Mammary epithelial cell (primary cell): ENCODE measurements around the gene GALNT18.

Source experiments
- CTCF ChIP-seq, 2 donors: IDR thresholded peaks in 1 of 2; conservative IDR thresholded peaks in 1 of 2; 2 replicates each; pipeline ENCODE4 v1.5.1; 2011 to 2012; ENCODE audit warnings: inconsistent platforms in 2 of 2, low read length in 2 of 2, mild to moderate bottlenecking in 2 of 2, control low read depth in 1 of 2, low read depth in 1 of 2; ENCODE audit not compliant: insufficient read depth in 1 of 2; ENCODE audit errors: extremely low read depth in 1 of 2
- EZH2 ChIP-seq: IDR thresholded peaks from 2 replicates; pipeline ENCODE4 v1.6.1; 2012; ENCODE audit warnings: low read length, inconsistent platforms, borderline replicate concordance

- TF ChIP-seq CTCF (conservative IDR thresholded peaks at IDR 0.05 in 1 of 2, IDR thresholded peaks at IDR 0.05 in 1 of 2; ENCODE audit: extremely low read depth in 1 of 2, insufficient read depth in 1 of 2, low read depth in 1 of 2, low read length in 2 of 2) = no peak
- no peak for TF ChIP-seq EZH2
These were observed 160.3 kb downstream of the GALNT18 start for GRCh38 chr11:11461473-11461872.
